ENCODE data around the gene DDR2. TPM values are rescaled to one million over a fixed set of nuclear protein-coding genes. Genes with fewer than 3 reads are reported as not detected.

DDR2 gene
- polyA plus RNA-seq, 1 of the 3 experiments (the other 2 are of a cell fraction), result 34.0 TPM

DNA sequence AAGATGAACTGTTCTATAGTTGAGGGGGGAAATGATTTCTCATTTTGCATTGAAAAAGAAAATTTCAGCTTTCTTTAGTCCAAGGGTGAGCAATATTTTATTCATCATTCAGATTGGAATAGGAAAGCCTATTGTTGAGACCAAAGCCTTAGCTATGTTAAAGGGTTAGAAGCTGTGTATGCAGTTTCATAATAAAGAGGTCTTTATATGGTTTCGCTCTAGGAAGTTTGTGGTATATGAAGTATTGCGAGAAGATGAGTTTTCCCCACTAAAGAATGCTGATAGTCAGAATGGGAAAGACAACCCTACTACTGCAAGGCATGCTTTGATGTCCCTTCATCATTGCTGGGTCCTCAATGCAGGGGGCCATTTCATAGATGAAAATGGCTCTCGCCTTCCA is 42.2 kb upstream of the DDR2 start:
- H3K36me3 ChIP-seq (replicated peaks in 1 of 2; ENCODE audit: control insufficient read depth in 1 of 2, insufficient read depth in 2 of 2, low read length in 1 of 2), result peaks cover 59 to 84% of the 10 kb centered on the region in 2 experiments
- H3K9ac ChIP-seq, result no peak overlapping the region
- no peaks in the 10 kb centered on the region for H3K4me1 ChIP-seq (ENCODE audit: control insufficient read depth in 1 of 2, insufficient read depth in 2 of 2, low read depth in 1 of 2, low read length in 1 of 2)
- no peaks in the 10 kb centered on the region for H3K9me3 ChIP-seq
- no peak overlapping the region for H3K27ac ChIP-seq (ENCODE audit: low read depth in 2 of 2, low read length in 1 of 2)
- no peak overlapping the region for H2AFZ ChIP-seq (ENCODE audit: low read depth)
- no peaks in the 10 kb centered on the region for H3K9me2 ChIP-seq
- WGBS (ENCODE audit: low lambda C conversion rate), result 93% methylated on average over 3 of the region's 3 CpGs
- POLR2A ChIA-PET, result no interaction called here
- no peak for TF ChIP-seq NFIC (IDR thresholded peaks at IDR 0.05; ENCODE audit: borderline replicate concordance)
- TF ChIP-seq GATA2 (CRISPR knock-in tag; IDR thresholded peaks at IDR 0.05), result no peak
- TF ChIP-seq NRF1 (IDR thresholded peaks at IDR 0.05; ENCODE audit: low read depth, low read length), result no peak
- TF ChIP-seq YY1 (IDR thresholded peaks at IDR 0.05; ENCODE audit: low read depth), result no peak
- TF ChIP-seq, protein P1, sequence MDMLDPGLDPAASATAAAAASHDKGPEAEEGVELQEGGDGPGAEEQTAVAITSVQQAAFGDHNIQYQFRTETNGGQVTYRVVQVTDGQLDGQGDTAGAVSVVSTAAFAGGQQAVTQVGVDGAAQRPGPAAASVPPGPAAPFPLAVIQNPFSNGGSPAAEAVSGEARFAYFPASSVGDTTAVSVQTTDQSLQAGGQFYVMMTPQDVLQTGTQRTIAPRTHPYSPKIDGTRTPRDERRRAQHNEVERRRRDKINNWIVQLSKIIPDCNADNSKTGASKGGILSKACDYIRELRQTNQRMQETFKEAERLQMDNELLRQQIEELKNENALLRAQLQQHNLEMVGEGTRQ (IDR thresholded peaks at IDR 0.05; ENCODE audit: borderline replicate concordance, low read depth, low read length), result no peak
- TF ChIP-seq, protein P2, sequence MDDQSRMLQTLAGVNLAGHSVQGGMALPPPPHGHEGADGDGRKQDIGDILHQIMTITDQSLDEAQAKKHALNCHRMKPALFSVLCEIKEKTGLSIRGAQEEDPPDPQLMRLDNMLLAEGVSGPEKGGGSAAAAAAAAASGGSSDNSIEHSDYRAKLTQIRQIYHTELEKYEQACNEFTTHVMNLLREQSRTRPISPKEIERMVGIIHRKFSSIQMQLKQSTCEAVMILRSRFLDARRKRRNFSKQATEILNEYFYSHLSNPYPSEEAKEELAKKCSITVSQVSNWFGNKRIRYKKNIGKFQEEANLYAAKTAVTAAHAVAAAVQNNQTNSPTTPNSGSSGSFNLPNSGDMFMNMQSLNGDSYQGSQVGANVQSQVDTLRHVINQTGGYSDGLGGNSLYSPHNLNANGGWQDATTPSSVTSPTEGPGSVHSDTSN (IDR thresholded peaks at IDR 0.05), result no peak
- no peak for TF ChIP-seq TCF12 (IDR thresholded peaks at IDR 0.05)
- TF ChIP-seq SIN3A (IDR thresholded peaks at IDR 0.05; ENCODE audit: borderline replicate concordance, low read depth, low read length), result no peak
- TF ChIP-seq EP300 (IDR thresholded peaks at IDR 0.05; ENCODE audit: borderline replicate concordance in 1 of 2, low read depth in 1 of 2, low read length in 1 of 2), result no peak
- no peak for TF ChIP-seq EZH2phosphoT487 (IDR thresholded peaks at IDR 0.05; ENCODE audit: borderline replicate concordance, low read depth)
- TF ChIP-seq JUND (IDR thresholded peaks at IDR 0.05), result no peak
- no peak for TF ChIP-seq FOSL2 (IDR thresholded peaks at IDR 0.05; ENCODE audit: borderline replicate concordance, low read depth)
- TF ChIP-seq, protein P3, sequence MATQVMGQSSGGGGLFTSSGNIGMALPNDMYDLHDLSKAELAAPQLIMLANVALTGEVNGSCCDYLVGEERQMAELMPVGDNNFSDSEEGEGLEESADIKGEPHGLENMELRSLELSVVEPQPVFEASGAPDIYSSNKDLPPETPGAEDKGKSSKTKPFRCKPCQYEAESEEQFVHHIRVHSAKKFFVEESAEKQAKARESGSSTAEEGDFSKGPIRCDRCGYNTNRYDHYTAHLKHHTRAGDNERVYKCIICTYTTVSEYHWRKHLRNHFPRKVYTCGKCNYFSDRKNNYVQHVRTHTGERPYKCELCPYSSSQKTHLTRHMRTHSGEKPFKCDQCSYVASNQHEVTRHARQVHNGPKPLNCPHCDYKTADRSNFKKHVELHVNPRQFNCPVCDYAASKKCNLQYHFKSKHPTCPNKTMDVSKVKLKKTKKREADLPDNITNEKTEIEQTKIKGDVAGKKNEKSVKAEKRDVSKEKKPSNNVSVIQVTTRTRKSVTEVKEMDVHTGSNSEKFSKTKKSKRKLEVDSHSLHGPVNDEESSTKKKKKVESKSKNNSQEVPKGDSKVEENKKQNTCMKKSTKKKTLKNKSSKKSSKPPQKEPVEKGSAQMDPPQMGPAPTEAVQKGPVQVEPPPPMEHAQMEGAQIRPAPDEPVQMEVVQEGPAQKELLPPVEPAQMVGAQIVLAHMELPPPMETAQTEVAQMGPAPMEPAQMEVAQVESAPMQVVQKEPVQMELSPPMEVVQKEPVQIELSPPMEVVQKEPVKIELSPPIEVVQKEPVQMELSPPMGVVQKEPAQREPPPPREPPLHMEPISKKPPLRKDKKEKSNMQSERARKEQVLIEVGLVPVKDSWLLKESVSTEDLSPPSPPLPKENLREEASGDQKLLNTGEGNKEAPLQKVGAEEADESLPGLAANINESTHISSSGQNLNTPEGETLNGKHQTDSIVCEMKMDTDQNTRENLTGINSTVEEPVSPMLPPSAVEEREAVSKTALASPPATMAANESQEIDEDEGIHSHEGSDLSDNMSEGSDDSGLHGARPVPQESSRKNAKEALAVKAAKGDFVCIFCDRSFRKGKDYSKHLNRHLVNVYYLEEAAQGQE (IDR thresholded peaks at IDR 0.05; ENCODE audit: low read depth, low read length), result no peak
- CTCF ChIA-PET, result interaction anchor here (1.1 to 1.7 kb wide), 3 partner anchors 23 to 232 kb away, joined by 3 to 4 read pairs (median 3); no protein-coding TSS in a partner anchor
- H3K4me3 ChIP-seq (ENCODE audit: low read depth in 2 of 2, low read length in 1 of 2), result no peak overlapping the region
- H4K20me1 ChIP-seq (ENCODE audit: insufficient read depth), result no peaks in the 10 kb centered on the region
- peaks cover 10% of the 10 kb centered on the region for H3F3A ChIP-seq (replicated peaks; ENCODE audit: insufficient read depth)
- no peak overlapping the region for H3K4me2 ChIP-seq
- no peaks in the 10 kb centered on the region for H3K27me3 ChIP-seq (ENCODE audit: insufficient read depth)
- H3K79me2 ChIP-seq (ENCODE audit: insufficient read depth), result peaks cover 15% of the 10 kb centered on the region; the same call in 1 of the 2 replicates
- no peak for DNase-seq
